IMR-90 (cell line): ENCODE data around the gene PNMA8B. TPM values are rescaled to one million over a fixed set of nuclear protein-coding genes. Genes with fewer than 3 reads are reported as not detected.
"Not testable (repeated sequence)": the region's sequence is repeated elsewhere in the genome, so short reads cannot be mapped to it uniquely, and the experiment has no call there.

ENCODE experiments used
- ATAC-seq: fragments of 200-7000 bp; cut with Tn5 transposase; 2 replicates; pipeline ENCODE4 v1.9.1; 2020; ENCODE audit warnings: low read depth, mild to moderate bottlenecking, moderate library complexity
- BruUV-seq: library from RNA; stranded (reverse); fragments of 400-500 nt; replicated peaks from 2 replicates; lab custom pipeline; 2021; lab: Mats Ljungman, UMichigan
- CTCF ChIA-PET: fragments of 300-600 bp; formaldehyde crosslinking; extraction: SDS; loops from one replicate; lab custom pipeline; 2021; ENCODE audit warnings: antibody characterized with exemption; lab: Yijun Ruan, JAX
- POLR2A ChIA-PET: fragments of 300-600 bp; sonication (Branson Sonifier 250); formaldehyde crosslinking; loops from one replicate; lab custom pipeline; 2022; ENCODE audit warnings: antibody characterized with exemption; ENCODE audit not compliant: unreplicated experiment; lab: Charles Lee
- DNase-seq: peaks from one replicate; pipeline ENCODE4 v3.0.0; 2013
- H2AFZ ChIP-seq: replicated peaks from 2 replicates; pipeline ENCODE3; 2013; ENCODE audit warnings: low read length, mild to moderate bottlenecking; ENCODE audit not compliant: poor library complexity
- H2AK5ac ChIP-seq: 2 replicates; pipeline ENCODE4 v1.6.1; 2013; ENCODE audit warnings: low read depth, low read length, inconsistent platforms
- H2AK9ac ChIP-seq: replicated peaks from 2 replicates; pipeline ENCODE3; 2013; ENCODE audit warnings: mild to moderate bottlenecking, low read depth, low read length, moderate library complexity; ENCODE audit not compliant: poor library complexity
- H2BK120ac ChIP-seq: 2 replicates; pipeline ENCODE4 v1.6.1; 2013; ENCODE audit warnings: low read depth, low read length, inconsistent platforms
- H2BK15ac ChIP-seq: 3 replicates; pipeline ENCODE4 v1.6.1; 2013; ENCODE audit warnings: low read depth, low read length, inconsistent platforms
- H2BK20ac ChIP-seq: 2 replicates; pipeline ENCODE4 v1.6.1; 2013; ENCODE audit warnings: low read depth, mild to moderate bottlenecking, inconsistent platforms, low read length, moderate library complexity
- H2BK5ac ChIP-seq: 2 replicates; pipeline ENCODE4 v1.6.1; 2013; ENCODE audit warnings: mild to moderate bottlenecking, low read depth, low read length, inconsistent platforms; ENCODE audit not compliant: poor library complexity, severe bottlenecking
- H3K14ac ChIP-seq: replicated peaks from 2 replicates; pipeline ENCODE4 v1.6.1; 2013; ENCODE audit warnings: low read depth, low read length, inconsistent platforms
- H3K18ac ChIP-seq: 2 replicates; pipeline ENCODE4 v1.6.1; 2013; ENCODE audit warnings: low read depth, low read length, control low read depth
- H3K23ac ChIP-seq: 2 replicates; pipeline ENCODE4 v1.6.1; 2013; ENCODE audit warnings: low read depth, low read length, inconsistent platforms
- H3K27ac ChIP-seq: 2 replicates; pipeline ENCODE4 v1.5.1; 2013; ENCODE audit warnings: mild to moderate bottlenecking, control low read depth, low read length; ENCODE audit not compliant: insufficient read depth
- H3K27me3 ChIP-seq: 2 replicates; pipeline ENCODE4 v1.6.1; 2013; ENCODE audit warnings: low read length; ENCODE audit not compliant: control insufficient read depth, insufficient read depth
- H3K36me3 ChIP-seq: 2 replicates; pipeline ENCODE4 v1.6.1; 2013; ENCODE audit warnings: low read length, mixed read lengths; ENCODE audit not compliant: control insufficient read depth, insufficient read depth
- H3K4ac ChIP-seq: 2 replicates; pipeline ENCODE4 v1.6.1; 2013; ENCODE audit warnings: low read depth, low read length, inconsistent platforms
- H3K4me1 ChIP-seq: 2 replicates; pipeline ENCODE4 v1.6.1; 2013; ENCODE audit warnings: low read length, mixed read lengths; ENCODE audit not compliant: control insufficient read depth, insufficient read depth
- H3K4me2 ChIP-seq: 2 replicates; pipeline ENCODE4 v1.6.1; 2013; ENCODE audit warnings: low read depth, mild to moderate bottlenecking, control low read depth, low read length, moderate library complexity
- H3K4me3 ChIP-seq: 2 replicates; pipeline ENCODE4 v1.5.1; 2013; ENCODE audit warnings: low read depth, mild to moderate bottlenecking, control low read depth, low read length, moderate library complexity; ENCODE audit not compliant: insufficient read depth
- H3K56ac ChIP-seq: 2 replicates; pipeline ENCODE4 v1.6.1; 2013; ENCODE audit warnings: low read length, inconsistent platforms; ENCODE audit not compliant: insufficient read depth; ENCODE audit errors: extremely low read depth
- H3K79me1 ChIP-seq, 2 experiments: 2 replicates each; pipeline ENCODE4 v1.6.1; 2013; ENCODE audit warnings: low read length in 2 of 2, inconsistent platforms in 1 of 2, low read depth in 1 of 2
- H3K9ac ChIP-seq: 2 replicates; pipeline ENCODE4 v1.6.1; 2013; ENCODE audit warnings: low read depth, low read length, control low read depth
- H3K9me1 ChIP-seq: 2 replicates; pipeline ENCODE4 v1.6.1; 2013; ENCODE audit warnings: low read length, inconsistent platforms; ENCODE audit not compliant: insufficient read depth
- H3K9me3 ChIP-seq: 2 replicates; pipeline ENCODE4 v1.6.1; 2013; ENCODE audit warnings: low read length; ENCODE audit not compliant: control insufficient read depth, insufficient read depth
- H4K20me1 ChIP-seq: 2 replicates; pipeline ENCODE4 v1.6.1; 2013; ENCODE audit warnings: low read length, inconsistent platforms; ENCODE audit not compliant: insufficient read depth
- H4K5ac ChIP-seq: 2 replicates; pipeline ENCODE4 v1.6.1; 2013; ENCODE audit warnings: mild to moderate bottlenecking, low read depth, low read length, control low read depth
- H4K8ac ChIP-seq, 2 experiments: 2 replicates each; pipeline ENCODE4 v1.6.1; 2013; ENCODE audit warnings: low read depth in 2 of 2, low read length in 2 of 2, control low read depth in 1 of 2, inconsistent platforms in 1 of 2
- H4K91ac ChIP-seq: 2 replicates; pipeline ENCODE4 v1.6.1; 2013; ENCODE audit warnings: low read depth, low read length, inconsistent platforms; ENCODE audit not compliant: insufficient read depth
- WGBS, 2 experiments: methylation state at CpG; one replicate each; pipeline versions ENCODE4 v1.1.5 to v1.1.7; 2013; ENCODE audit warnings: missing lambda C conversion rate in 2 of 2; ENCODE audit not compliant: insufficient read length in 1 of 2; ENCODE audit errors: extremely low coverage in 2 of 2; 5-methylcytosine and 5-hydroxymethylcytosine counted together
- dilution Hi-C: fragments of 300-500 bp; cut with HindIII; formaldehyde crosslinking; loops from one replicate; pipeline ENCODE4 v1.14.3; 2018; ENCODE audit warnings: low sequenced_read_pairs; ENCODE audit not compliant: unreplicated experiment
- in situ Hi-C: fragments of 300-500 bp; cut with MboI; formaldehyde crosslinking; loops from 3 replicates; pipeline ENCODE4 v1.14.3; 2019; ENCODE audit warnings: low sequenced_read_pairs, inconsistent platforms, mixed read lengths
- intact Hi-C: fragments of 100-400 bp; cut with micrococcal nuclease; formaldehyde crosslinking; loops from 2 replicates; pipeline ENCODE4 v1.10.0; 2022
- polyA plus RNA-seq, 3 experiments: library from polyadenylated mRNA; depleted of rRNA; stranded (reverse); fragments of >200 nt; gene quantifications; 2 replicates each; pipeline ENCODE4 v1.2.3, GENCODE V29; 2012; ENCODE audit warnings: low replicate concordance in 1 of 3
- total RNA-seq: library from RNA; depleted of rRNA; stranded (reverse); fragments of >200 nt; gene quantifications from 2 replicates; pipeline ENCODE4 v1.2.3, GENCODE V29; 2012

PNMA8B gene
- total and polyA plus RNA-seq, 2 of the 4 experiments (the other 2 are of a cell fraction): 0.12 to 0.18 TPM

DNA sequence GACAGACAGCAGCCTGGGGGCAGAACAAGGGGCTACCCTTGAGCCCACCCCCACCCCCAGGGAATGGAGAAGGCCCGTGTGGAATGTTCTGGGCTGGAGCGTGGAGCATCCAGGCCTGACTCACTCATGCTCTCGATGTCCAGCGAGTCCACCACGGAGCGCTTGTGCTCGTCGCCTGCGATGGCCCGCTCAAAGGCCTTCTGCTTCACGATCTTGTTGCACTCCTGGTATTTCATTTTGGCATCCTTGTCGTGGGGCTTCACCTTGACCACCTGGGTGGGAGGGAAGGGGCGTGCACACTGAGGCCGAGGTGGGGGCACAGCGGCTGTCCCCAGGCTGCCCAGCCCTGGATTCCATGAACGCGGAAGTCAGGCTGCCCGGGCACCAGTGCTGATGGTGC, 31.1 kb upstream of the PNMA8B start:
- H4K20me1 ChIP-seq, H3K4me1 ChIP-seq, H3K4ac ChIP-seq, H3K9me1 ChIP-seq, dilution Hi-C loops, H3K79me1 ChIP-seq, CTCF ChIA-PET, H2AK9ac ChIP-seq, H3K14ac ChIP-seq, DNase-seq, BruUV-seq, H3K18ac ChIP-seq, in situ Hi-C loops, H2AFZ ChIP-seq, POLR2A ChIA-PET, H3K56ac ChIP-seq, H2AK5ac ChIP-seq, H3K4me3 ChIP-seq, H3K27ac ChIP-seq, H2BK5ac ChIP-seq, H3K4me2 ChIP-seq, H3K36me3 ChIP-seq, ATAC-seq, H2BK120ac ChIP-seq, H4K5ac ChIP-seq, H3K27me3 ChIP-seq, H3K9ac ChIP-seq, H3K9me3 ChIP-seq, H2BK15ac ChIP-seq, H4K8ac ChIP-seq, H4K91ac ChIP-seq, H3K23ac ChIP-seq, H2BK20ac ChIP-seq: not testable (repeated sequence)
- intact Hi-C loops: loop anchor here (5.0 kb wide), 1 partner anchor 220 kb away; the partner anchor contains the start of genes FKRP and STRN4
- 90% methylated on average over 2 of the region's 18 CpGs; no CpG with 5 or more reads in 1 of the 2 experiments for WGBS, 2 experiments
